GM12878 (cell line): ENCODE data around the gene USH2A. TPM values are rescaled to one million over a fixed set of nuclear protein-coding genes. Genes with fewer than 3 reads are reported as not detected.

Experiments used
- ATAC-seq: fragments of 200-7000 bp; cut with Tn5 transposase; 3 replicates; pipeline ENCODE4 v1.9.1; 2020; ENCODE audit warnings: mild to moderate bottlenecking, moderate library complexity
- BruUV-seq: library from RNA; stranded (reverse); fragments of 400-500 nt; replicated peaks from 2 replicates; lab custom pipeline; 2021; lab: Mats Ljungman, UMichigan
- CTCF ChIA-PET: fragments of 300-600 bp; sonication (Branson Sonifier 250); formaldehyde crosslinking; extraction: SDS; loops from one replicate; lab custom pipeline; 2021; ENCODE audit warnings: inconsistent platforms; lab: Yijun Ruan, JAX
- POLR2A ChIA-PET: fragments of 350-600 bp; formaldehyde crosslinking; extraction: SDS; loops from one replicate; lab custom pipeline; 2021; ENCODE audit warnings: inconsistent platforms; lab: Charles Lee
- RAD21 ChIA-PET: fragments of 300-600 bp; sonication (Branson Sonifier 250); formaldehyde crosslinking; loops from one replicate; lab custom pipeline; 2023; ENCODE audit warnings: antibody characterized with exemption; ENCODE audit not compliant: unreplicated experiment; lab: Charles Lee
- SMC1A ChIA-PET: fragments of 300-600 bp; sonication (Branson Sonifier 250); formaldehyde crosslinking; loops from one replicate; lab custom pipeline; 2023; ENCODE audit not compliant: unreplicated experiment, uncharacterized antibody; lab: Charles Lee
- DNase-seq: peaks from one replicate; pipeline ENCODE4 v3.0.0-alpha.2; 2011; ENCODE audit warnings: low read depth, low spot score
- FAIRE-seq: peaks from 3 replicates; lab custom pipeline; 2011; peaks lifted over from hg19 to GRCh38; lab: Jason Lieb, UNC
- H2AFZ ChIP-seq: 2 replicates; pipeline ENCODE4 v1.6.0; 2011; ENCODE audit warnings: low read depth, low read length, control low read depth; ENCODE audit not compliant: control insufficient read depth
- H3K27ac ChIP-seq: 2 replicates; pipeline ENCODE4 v1.5.1; 2011; ENCODE audit warnings: control low read depth; ENCODE audit not compliant: control insufficient read depth, insufficient read depth
- H3K27me3 ChIP-seq, 2 experiments: replicated peaks in 1 of 2; 2 replicates each; pipeline versions ENCODE4 v1.6.0 to v1.6.1; 2011; ENCODE audit warnings: low read length in 1 of 2; ENCODE audit not compliant: control insufficient read depth in 2 of 2, insufficient read depth in 2 of 2
- H3K36me3 ChIP-seq, 2 experiments: 2 replicates each; pipeline ENCODE4 v1.5.1; 2011; ENCODE audit warnings: low read length in 1 of 2; ENCODE audit not compliant: control insufficient read depth in 2 of 2, insufficient read depth in 2 of 2
- H3K4me1 ChIP-seq: 2 replicates; pipeline ENCODE4 v1.6.1; 2011; ENCODE audit warnings: mild to moderate bottlenecking, low read length, moderate library complexity, mixed read lengths; ENCODE audit not compliant: control insufficient read depth, insufficient read depth
- H3K4me2 ChIP-seq: 2 replicates; pipeline ENCODE4 v1.6.0; 2011; ENCODE audit warnings: control low read depth; ENCODE audit not compliant: control insufficient read depth, insufficient read depth
- H3K4me3 ChIP-seq: fragments of 200-600 bp; sonication (generic); 2 replicates; pipeline ENCODE4 v1.5.1; 2016
- H3K79me2 ChIP-seq: 2 replicates; pipeline ENCODE4 v1.6.0; 2011; ENCODE audit warnings: low read length; ENCODE audit not compliant: control insufficient read depth, insufficient read depth
- H3K9ac ChIP-seq: 2 replicates; pipeline ENCODE4 v1.8.0; 2011; ENCODE audit warnings: low read length, control low read depth, mixed read lengths; ENCODE audit not compliant: control insufficient read depth, insufficient read depth
- H3K9me3 ChIP-seq: replicated peaks from 3 replicates; pipeline ENCODE4 v1.5.1; 2011; ENCODE audit warnings: mild to moderate bottlenecking, low read length; ENCODE audit not compliant: control insufficient read depth, insufficient read depth
- H4K20me1 ChIP-seq: 2 replicates; pipeline ENCODE4 v1.6.0; 2011; ENCODE audit not compliant: control insufficient read depth, insufficient read depth
- DPF2 ChIP-seq: fragments of 450-650 bp; IDR thresholded peaks from 2 replicates; pipeline ENCODE4 v1.6.1; 2017; ENCODE audit warnings: mild to moderate bottlenecking
- EP300 ChIP-seq, 2 experiments: fragments of 150-350 bp in 1 of 2; IDR thresholded peaks; 2 replicates each; pipeline ENCODE4 v1.6.1; 2011 to 2012; ENCODE audit warnings: low read depth in 2 of 2, low read length in 2 of 2, borderline replicate concordance in 1 of 2, improper control_type of control experiment in 1 of 2, inconsistent platforms in 1 of 2; ENCODE audit not compliant: control insufficient read depth in 1 of 2
- HDAC2 ChIP-seq: fragments of 200-600 bp; sonication (generic); IDR thresholded peaks from 2 replicates; pipeline ENCODE4 v1.6.1; 2017
- MYB ChIP-seq: fragments of 150-350 bp; IDR thresholded peaks from 2 replicates; pipeline ENCODE4 v1.6.1; 2014; ENCODE audit warnings: mild to moderate bottlenecking, low read depth, low read length, borderline replicate concordance
- NFXL1 ChIP-seq: fragments of 450-650 bp; IDR thresholded peaks from 2 replicates; pipeline ENCODE4 v1.6.1; 2017; ENCODE audit warnings: antibody characterized with exemption, mild to moderate bottlenecking, borderline replicate concordance
- WGBS: methylation state at CpG from one replicate; pipeline ENCODE4 v1.1.6; 2016; ENCODE audit warnings: low lambda C conversion rate; ENCODE audit not compliant: insufficient replicate concordance, insufficient coverage; ENCODE audit errors: missing lambda C conversion rate; 5-methylcytosine and 5-hydroxymethylcytosine counted together
- in situ Hi-C: fragments of 300-500 bp; cut with MboI; formaldehyde crosslinking; loops from 9 replicates; pipeline ENCODE4 v1.14.3; 2018; ENCODE audit warnings: mixed read lengths
- intact Hi-C: fragments of 100-400 bp; cut with micrococcal nuclease; formaldehyde crosslinking; loops from one replicate; pipeline ENCODE4 v1.14.2; 2022; ENCODE audit not compliant: unreplicated experiment
- polyA plus RNA-seq, 11 experiments: library from polyadenylated mRNA; depleted of rRNA in 4 of 11; unstranded in 6 of 11; stranded (reverse) in 5 of 11; fragments of >200 nt; fragmentation: Nextera tagmentation in 4 of 11; fragmentation: Illumina TruSeq in 1 of 11; extraction: Ambion mirVana in 4 of 11; extraction: Trizol in 1 of 11; gene quantifications; 1 replicate in 1 of 11; 2 replicates in 10 of 11; pipeline versions ENCODE4 v1.2.1 to v1.2.3, GENCODE V29; 2011 to 2016; ENCODE audit warnings: inconsistent platforms in 2 of 11, missing spikeins in 2 of 11, low read depth in 1 of 11
- total RNA-seq, 4 experiments: library from RNA; depleted of rRNA in 3 of 4; stranded (reverse); fragments of >200 nt in 3 of 4; fragmentation: Illumina TruSeq in 1 of 4; extraction: Trizol in 1 of 4; gene quantifications; 2 replicates each; pipeline versions ENCODE4 v1.2.1 to v1.2.3, GENCODE V29; 2013 to 2021

Gene USH2A
- total and polyA plus RNA-seq, 10 of the 15 experiments (the other 5 are each of a cell fraction or from before 2014, with no cell fraction given) = under 0.01 to 0.20 (median 0.01) TPM; not detected in 2

DNA sequence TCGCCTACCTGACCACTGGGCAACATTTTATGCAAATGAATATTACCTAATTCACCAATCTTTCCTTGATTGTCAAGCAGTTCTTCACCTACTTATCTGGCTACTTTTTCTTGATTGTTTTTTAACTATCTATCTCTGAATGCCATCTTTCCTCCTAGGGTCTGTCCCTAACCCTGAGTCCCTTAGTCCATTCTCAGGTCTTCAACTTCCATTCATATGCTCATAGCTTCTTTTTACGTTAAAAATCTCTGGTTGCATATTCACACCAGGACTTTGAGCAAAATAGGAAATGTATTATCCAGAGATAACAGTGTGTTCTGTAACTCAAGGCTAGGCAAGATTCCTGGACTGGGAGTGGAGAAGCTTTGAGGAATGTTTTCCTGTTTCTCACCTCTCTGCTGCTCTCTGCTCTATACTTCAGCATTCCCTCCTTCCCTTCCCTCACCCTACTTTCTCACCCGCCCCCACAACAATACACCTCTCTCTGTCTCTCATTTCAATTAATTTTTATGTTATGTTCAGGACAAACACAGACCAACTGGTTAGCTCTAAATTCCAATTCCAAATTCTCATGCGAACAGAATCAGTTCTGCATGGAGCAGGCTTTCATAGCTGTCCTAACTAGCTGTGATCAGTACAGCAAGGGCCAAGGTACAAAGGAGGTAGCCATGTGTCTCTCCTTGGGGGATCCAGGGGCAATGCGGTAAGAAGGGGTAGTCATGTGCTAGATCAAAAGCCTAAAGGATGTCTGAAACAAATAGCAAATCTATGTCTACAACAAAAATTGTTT is 278.4 kb downstream of the USH2A start:
- no peak for FAIRE-seq

DNA sequence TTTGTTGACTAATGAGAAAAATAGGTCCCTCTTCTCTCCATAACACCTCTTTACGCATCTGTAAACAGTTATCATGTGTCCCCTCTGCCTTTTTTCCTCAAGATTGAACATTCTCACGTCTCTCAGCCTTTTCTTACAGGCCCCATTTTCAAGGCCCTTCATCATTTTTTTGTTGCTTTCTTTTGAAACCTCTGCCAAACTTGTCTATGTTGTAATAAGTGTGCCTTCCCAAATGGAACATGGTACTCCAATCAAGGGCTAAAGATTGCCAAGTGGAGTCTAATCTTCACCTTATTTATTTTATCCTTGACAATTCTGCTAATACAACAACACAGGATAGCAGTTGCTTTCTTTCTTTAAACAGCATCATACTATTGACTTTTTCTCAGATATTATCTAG is 280.3 kb downstream of the USH2A start:
- ChIA-PET POLR2A (no interaction called here), CTCF (no interaction called here), RAD21 (no interaction called here), SMC1A (no interaction called here)
- WGBS = 0% methylated on average over 2 of the region's 2 CpGs
- no TSS peak for BruUV-seq
- Histone ChIP-seq H3K9me3 (no peaks in the 10 kb centered on the region), H3K27me3 (no peaks in the 10 kb centered on the region), H2AFZ (no peak overlapping the region), H3K4me2 (no peak overlapping the region), H3K36me3 (no peaks in the 10 kb centered on the region), H3K27ac (no peak overlapping the region), H3K79me2 (no peaks in the 10 kb centered on the region), H3K4me1 (no peaks in the 10 kb centered on the region), H3K9ac (no peak overlapping the region), H4K20me1 (no peaks in the 10 kb centered on the region), H3K4me3 (no peak overlapping the region)
- FAIRE-seq (no peak), DNase-seq (no peak), ATAC-seq (no peak)
- intact Hi-C loops = no loop called here
- in situ Hi-C loops = no loop called here
- TF ChIP-seq MYB = no peak
- TF ChIP-seq HDAC2 = no peak
- TF ChIP-seq DPF2 = no peak

More for the DNA sequence above, 278.4 kb downstream of the USH2A start:
- ChIA-PET RAD21 (interaction anchor here (0.9 kb wide), 1 partner anchor 144 kb away, joined by 3 read pairs; no protein-coding TSS in a partner anchor), CTCF (interaction anchor here (0.7 to 1.1 kb wide), 2 partner anchors 9 to 107 kb away, joined by 3 to 4 read pairs; no protein-coding TSS in a partner anchor), SMC1A (interaction anchor here (1.0 kb wide), 1 partner anchor 11 kb away, joined by 3 read pairs; no protein-coding TSS in a partner anchor), POLR2A (no interaction called here)
- no TSS peak for BruUV-seq
- no peaks in the 10 kb centered on the region for H3K79me2 ChIP-seq
- H3K9me3 ChIP-seq = no peaks in the 10 kb centered on the region
- intact Hi-C loops = no loop called here
- no peaks in the 10 kb centered on the region for H3K27me3 ChIP-seq
- no peak overlapping the region for H2AFZ ChIP-seq
- no peak overlapping the region for H3K9ac ChIP-seq
- no peak overlapping the region for H3K4me2 ChIP-seq
- H4K20me1 ChIP-seq = no peaks in the 10 kb centered on the region
- no peak for ATAC-seq
- in situ Hi-C loops = no loop called here
- 0% methylated on average over 5 of the region's 5 CpGs for WGBS
- DNase-seq = no peak
- no peak overlapping the region for H3K27ac ChIP-seq
- no peaks in the 10 kb centered on the region for H3K36me3 ChIP-seq
- H3K4me1 ChIP-seq = no peaks in the 10 kb centered on the region
- TF ChIP-seq NFXL1 (no peak), EP300 (IDR thresholded peaks at IDR 0.05; ENCODE audit: borderline replicate concordance in 1 of 2, control insufficient read depth in 1 of 2, low read depth in 2 of 2, low read length in 2 of 2) (no peak)
- no peak overlapping the region for H3K4me3 ChIP-seq
